Astrocyte (in vitro differentiated cells and primary cell): ENCODE results near the gene ELMO1. TPM values are rescaled to one million over a fixed set of nuclear protein-coding genes. Genes with fewer than 3 reads are reported as not detected.

Source experiments
- DNase-seq: peaks from one replicate; pipeline ENCODE4 v3.0.0-alpha.2; 2010; ENCODE audit warnings: low read depth
- FAIRE-seq: peaks from 2 replicates; lab custom pipeline; 2011; peaks lifted over from hg19 to GRCh38; lab: Jason Lieb, UNC
- H2AFZ ChIP-seq: 2 replicates; pipeline ENCODE4 v1.6.0; 2012; ENCODE audit warnings: low read depth, low read length, inconsistent platforms
- H3K27ac ChIP-seq: 2 replicates; pipeline ENCODE4 v1.5.1; 2011; ENCODE audit warnings: low read depth, low read length, inconsistent platforms
- H3K27me3 ChIP-seq: 2 replicates; pipeline ENCODE4 v1.6.0; 2011; ENCODE audit warnings: low read length, inconsistent platforms; ENCODE audit not compliant: insufficient read depth
- H3K36me3 ChIP-seq: 2 replicates; pipeline ENCODE4 v1.5.1; 2011; ENCODE audit warnings: low read length, inconsistent platforms; ENCODE audit not compliant: insufficient read depth
- H3K4me1 ChIP-seq: 2 replicates; pipeline ENCODE4 v1.5.1; 2011; ENCODE audit warnings: low read length, inconsistent platforms; ENCODE audit not compliant: insufficient read depth
- H3K4me2 ChIP-seq: 2 replicates; pipeline ENCODE4 v1.6.0; 2012; ENCODE audit warnings: low read length, inconsistent platforms
- H3K4me3 ChIP-seq: 2 replicates; pipeline ENCODE4 v1.5.1; 2011; ENCODE audit warnings: low read depth, mild to moderate bottlenecking, low read length, inconsistent platforms; ENCODE audit not compliant: insufficient read depth
- H3K79me2 ChIP-seq: 2 replicates; pipeline ENCODE4 v1.6.0; 2012; ENCODE audit warnings: mild to moderate bottlenecking, low read length, inconsistent platforms; ENCODE audit not compliant: insufficient read depth
- H3K9ac ChIP-seq: 2 replicates; pipeline ENCODE4 v1.6.0; 2012; ENCODE audit warnings: mild to moderate bottlenecking, low read length, inconsistent platforms
- H3K9me3 ChIP-seq: 2 replicates; pipeline ENCODE4 v1.5.1; 2012; ENCODE audit warnings: low read depth, mild to moderate bottlenecking, low read length, inconsistent platforms; ENCODE audit not compliant: insufficient read depth
- H4K20me1 ChIP-seq: 2 replicates; pipeline ENCODE4 v1.6.0; 2012; ENCODE audit warnings: low read length, inconsistent platforms; ENCODE audit not compliant: insufficient read depth
- H3K27ac Mint-ChIP-seq: one replicate; pipeline ENCODE4 v1.8.0; 2021; ENCODE audit warnings: mild to moderate bottlenecking, mixed read lengths; ENCODE audit not compliant: unreplicated experiment
- H3K27me3 Mint-ChIP-seq: one replicate; pipeline ENCODE4 v1.8.0; 2021; ENCODE audit warnings: low read depth, mixed read lengths; ENCODE audit not compliant: unreplicated experiment
- H3K36me3 Mint-ChIP-seq: one replicate; pipeline ENCODE4 v1.8.0; 2021; ENCODE audit warnings: low read depth, mixed read lengths; ENCODE audit not compliant: unreplicated experiment
- H3K4me1 Mint-ChIP-seq: one replicate; pipeline ENCODE4 v1.8.0; 2021; ENCODE audit warnings: low read depth, mixed read lengths; ENCODE audit not compliant: unreplicated experiment
- H3K4me3 Mint-ChIP-seq: one replicate; pipeline ENCODE4 v1.8.0; 2021; ENCODE audit warnings: mild to moderate bottlenecking, moderate library complexity, mixed read lengths; ENCODE audit not compliant: unreplicated experiment
- H3K9me3 Mint-ChIP-seq: one replicate; pipeline ENCODE4 v1.8.0; 2021; ENCODE audit warnings: mild to moderate bottlenecking, mixed read lengths; ENCODE audit not compliant: unreplicated experiment
- EZH2 ChIP-seq: IDR thresholded peaks from 2 replicates; pipeline ENCODE4 v1.6.1; 2012; ENCODE audit warnings: mild to moderate bottlenecking, low read length, inconsistent platforms; ENCODE audit not compliant: insufficient read depth
- total RNA-seq: library from RNA; stranded (reverse); gene quantifications from 2 replicates; pipeline ENCODE4 v1.2.1, GENCODE V29; 2021
- TF ChIP-seq, protein P1 (sequence below): IDR thresholded peaks from 2 replicates; pipeline ENCODE4 v1.5.1; 2011; ENCODE audit warnings: low read depth, mild to moderate bottlenecking, inconsistent platforms, low read length, moderate library complexity; ENCODE audit not compliant: insufficient read depth

The ELMO1 gene
- total RNA-seq, 1 donor from 2014 or later: 20.4 TPM

DNA sequence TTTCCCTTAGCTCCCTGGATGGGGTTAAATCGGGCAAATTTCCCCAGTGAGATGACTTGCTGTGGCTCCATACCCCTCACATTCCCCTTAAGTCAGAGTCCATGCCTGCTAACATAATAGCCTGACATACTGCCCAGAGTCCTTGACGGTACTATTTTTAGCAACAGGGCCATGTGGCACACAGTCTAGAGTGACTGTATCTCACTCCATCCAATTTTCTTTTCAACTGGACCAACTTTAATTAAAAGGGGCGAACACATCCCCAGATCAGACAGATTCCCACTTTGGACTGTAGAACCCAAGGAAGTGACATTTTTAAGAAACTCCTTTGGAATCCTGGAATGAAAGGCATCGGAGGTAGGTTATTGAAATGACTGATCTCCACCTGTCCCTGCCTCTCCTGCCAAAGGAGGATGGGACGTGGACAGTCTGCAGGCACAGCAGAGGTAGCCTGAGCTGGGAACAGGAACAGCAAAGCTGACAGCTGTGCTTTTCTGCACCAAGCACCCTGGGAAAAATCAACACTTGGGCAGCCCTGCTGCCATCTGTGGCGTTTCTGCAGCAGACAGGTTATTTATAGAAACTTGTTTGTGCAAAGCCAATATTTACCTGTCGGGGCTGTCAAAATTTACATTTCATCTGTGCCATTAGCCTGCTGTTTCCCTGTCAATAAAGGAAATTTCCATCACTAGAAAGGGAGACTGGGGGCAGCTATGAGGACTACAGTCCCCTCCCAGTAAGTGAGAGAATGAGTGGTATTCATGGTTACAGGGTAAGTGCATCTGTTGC is 502.9 kb downstream of the ELMO1 start:
- peaks cover 10% of the 10 kb centered on the region for H3K9me3 ChIP-seq
- H3K79me2 ChIP-seq: no peaks in the 10 kb centered on the region
- Mint-ChIP-seq H3K27me3 (no peaks in the 10 kb centered on the region), H3K4me1 (peaks cover 11% of the 10 kb centered on the region), H3K9me3 (peaks cover 26% of the 10 kb centered on the region), H3K36me3 (peaks cover 8% of the 10 kb centered on the region), H3K27ac (no peak overlapping the region), H3K4me3 (no peak overlapping the region)
- H3K9ac ChIP-seq: no peak overlapping the region
- no peak overlapping the region for H3K4me2 ChIP-seq
- H3K4me3 ChIP-seq: no peak overlapping the region
- TF ChIP-seq EZH2: no peak
- TF ChIP-seq, protein P1, sequence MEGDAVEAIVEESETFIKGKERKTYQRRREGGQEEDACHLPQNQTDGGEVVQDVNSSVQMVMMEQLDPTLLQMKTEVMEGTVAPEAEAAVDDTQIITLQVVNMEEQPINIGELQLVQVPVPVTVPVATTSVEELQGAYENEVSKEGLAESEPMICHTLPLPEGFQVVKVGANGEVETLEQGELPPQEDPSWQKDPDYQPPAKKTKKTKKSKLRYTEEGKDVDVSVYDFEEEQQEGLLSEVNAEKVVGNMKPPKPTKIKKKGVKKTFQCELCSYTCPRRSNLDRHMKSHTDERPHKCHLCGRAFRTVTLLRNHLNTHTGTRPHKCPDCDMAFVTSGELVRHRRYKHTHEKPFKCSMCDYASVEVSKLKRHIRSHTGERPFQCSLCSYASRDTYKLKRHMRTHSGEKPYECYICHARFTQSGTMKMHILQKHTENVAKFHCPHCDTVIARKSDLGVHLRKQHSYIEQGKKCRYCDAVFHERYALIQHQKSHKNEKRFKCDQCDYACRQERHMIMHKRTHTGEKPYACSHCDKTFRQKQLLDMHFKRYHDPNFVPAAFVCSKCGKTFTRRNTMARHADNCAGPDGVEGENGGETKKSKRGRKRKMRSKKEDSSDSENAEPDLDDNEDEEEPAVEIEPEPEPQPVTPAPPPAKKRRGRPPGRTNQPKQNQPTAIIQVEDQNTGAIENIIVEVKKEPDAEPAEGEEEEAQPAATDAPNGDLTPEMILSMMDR: no peak
- H4K20me1 ChIP-seq: no peaks in the 10 kb centered on the region
- H3K27me3 ChIP-seq: no peaks in the 10 kb centered on the region
- FAIRE-seq: no peak
- H3K27ac ChIP-seq: no peak overlapping the region
- no peaks in the 10 kb centered on the region for H3K4me1 ChIP-seq
- H3K36me3 ChIP-seq: no peaks in the 10 kb centered on the region
- no peak overlapping the region for H2AFZ ChIP-seq
- DNase-seq: no peak

GRCh38 chr7:36944838-36945237 is 503.8 kb downstream of the ELMO1 start:
- Mint-ChIP-seq H3K36me3 (peaks cover 6% of the 10 kb centered on the region), H3K9me3 (peaks cover 25% of the 10 kb centered on the region), H3K27me3 (no peaks in the 10 kb centered on the region), H3K27ac (no peak overlapping the region), H3K4me1 (peaks cover 5% of the 10 kb centered on the region), H3K4me3 (no peak overlapping the region)
- H3K79me2 ChIP-seq: no peaks in the 10 kb centered on the region
- DNase-seq (no peak), FAIRE-seq (no peak)
- TF ChIP-seq, protein P1: no peak
- TF ChIP-seq EZH2: no peak
- H3K36me3 ChIP-seq: no peaks in the 10 kb centered on the region
- H4K20me1 ChIP-seq: no peaks in the 10 kb centered on the region
- no peak overlapping the region for H3K9ac ChIP-seq
- peaks cover 12% of the 10 kb centered on the region for H3K9me3 ChIP-seq
- no peak overlapping the region for H3K27ac ChIP-seq
- H2AFZ ChIP-seq: no peak overlapping the region
- no peaks in the 10 kb centered on the region for H3K4me1 ChIP-seq
- no peaks in the 10 kb centered on the region for H3K27me3 ChIP-seq
- H3K4me2 ChIP-seq: no peak overlapping the region
- H3K4me3 ChIP-seq: no peak overlapping the region
